GM21576 (cell line): ENCODE measurements around the gene ROR2.

Source experiments
- ATAC-seq: cut with Tn5 transposase; IDR thresholded peaks from one replicate; pipeline ENCODE4 v1.9.1; 2021; ENCODE audit warnings: mild to moderate bottlenecking, moderate library complexity; ENCODE audit not compliant: unreplicated experiment

The ROR2 gene

DNA sequence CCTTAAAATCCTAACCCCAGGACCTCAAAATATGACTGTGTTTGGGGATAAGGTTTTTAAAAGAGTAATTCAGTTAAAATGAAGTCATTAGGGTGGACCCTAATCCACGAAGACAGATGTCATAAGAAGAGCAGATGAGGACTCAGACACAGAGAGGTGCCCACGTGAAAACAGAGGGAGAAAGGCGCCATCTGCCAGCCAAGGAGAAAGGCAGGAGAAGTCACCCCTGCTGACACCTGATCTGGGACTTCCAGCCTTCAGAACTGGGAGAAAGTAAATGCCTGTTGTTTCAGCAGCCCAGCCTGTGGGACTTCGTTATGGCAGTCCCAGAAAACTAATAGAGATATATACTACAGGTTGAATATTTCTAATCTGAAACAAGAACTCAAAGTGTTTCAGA lies 67.4 kb downstream of the ROR2 start:
- no peak for ATAC-seq

DNA sequence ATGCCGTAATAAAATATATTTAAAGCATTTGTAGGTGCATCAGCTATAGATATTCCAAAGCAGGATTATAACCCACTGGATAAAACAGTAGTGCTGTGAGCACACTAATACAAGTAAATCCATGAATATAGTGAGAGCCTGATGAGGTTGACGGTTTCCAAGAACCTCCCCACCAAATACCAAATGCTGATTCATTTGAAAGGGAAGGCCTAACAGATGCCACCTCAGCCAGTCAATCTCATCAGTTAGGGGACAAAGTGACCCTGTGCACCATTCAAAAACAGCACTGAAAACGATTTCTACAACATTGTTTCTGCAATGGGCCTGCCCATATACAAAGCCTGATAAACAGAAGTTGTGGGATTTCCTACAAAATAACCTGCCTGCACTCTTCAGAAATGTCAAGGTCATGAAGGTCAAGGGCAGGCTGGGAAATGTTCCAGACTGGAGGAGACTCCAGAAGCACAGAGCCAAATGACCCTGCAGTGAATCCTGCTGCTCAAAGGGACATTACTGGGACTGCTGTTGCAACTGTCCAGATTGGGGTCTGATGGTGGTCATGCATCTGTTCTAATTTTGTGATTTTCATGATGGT lies 69.6 kb downstream of the ROR2 start:
- ATAC-seq, result no peak

DNA sequence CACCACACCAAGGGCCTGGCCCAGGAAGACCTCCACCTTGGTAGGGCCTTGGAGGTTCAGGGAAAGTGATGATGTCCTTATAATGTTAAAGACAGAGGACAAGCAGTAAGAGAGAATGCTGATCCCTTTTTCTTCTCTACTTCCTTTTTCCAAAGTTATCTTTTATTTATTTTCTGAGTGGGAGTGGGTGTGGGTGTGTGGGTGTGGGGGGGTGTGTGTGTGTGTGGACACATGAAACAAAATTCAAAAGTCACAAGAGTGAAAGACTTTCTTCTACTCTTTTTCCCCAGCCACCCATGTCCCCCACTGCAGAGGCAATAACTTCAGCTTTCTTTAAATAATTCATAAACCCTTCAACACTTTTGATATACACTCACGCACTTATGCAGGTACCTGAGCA lies 70.8 kb downstream of the ROR2 start:
- ATAC-seq, result no peak

DNA sequence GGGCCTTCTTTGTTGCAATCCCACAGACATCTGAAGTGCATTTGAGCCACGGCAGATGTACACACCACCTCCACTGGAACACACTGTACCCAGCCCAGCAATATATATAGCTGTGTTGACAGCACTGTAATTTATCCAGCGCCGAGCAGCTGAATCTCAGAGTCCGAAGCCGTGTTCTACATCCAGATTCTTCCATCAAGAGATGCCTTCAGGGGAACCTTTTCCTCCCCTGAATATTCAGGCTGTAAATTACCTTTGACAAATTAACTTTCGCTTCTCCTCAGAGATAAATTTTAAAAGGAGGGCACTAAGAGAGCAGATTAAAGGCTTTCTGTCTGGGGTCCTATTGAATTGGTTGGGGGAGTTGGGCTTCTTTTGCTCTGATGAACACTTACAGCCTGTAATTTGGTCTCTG lies 76.4 kb downstream of the ROR2 start:
- no peak for ATAC-seq

DNA sequence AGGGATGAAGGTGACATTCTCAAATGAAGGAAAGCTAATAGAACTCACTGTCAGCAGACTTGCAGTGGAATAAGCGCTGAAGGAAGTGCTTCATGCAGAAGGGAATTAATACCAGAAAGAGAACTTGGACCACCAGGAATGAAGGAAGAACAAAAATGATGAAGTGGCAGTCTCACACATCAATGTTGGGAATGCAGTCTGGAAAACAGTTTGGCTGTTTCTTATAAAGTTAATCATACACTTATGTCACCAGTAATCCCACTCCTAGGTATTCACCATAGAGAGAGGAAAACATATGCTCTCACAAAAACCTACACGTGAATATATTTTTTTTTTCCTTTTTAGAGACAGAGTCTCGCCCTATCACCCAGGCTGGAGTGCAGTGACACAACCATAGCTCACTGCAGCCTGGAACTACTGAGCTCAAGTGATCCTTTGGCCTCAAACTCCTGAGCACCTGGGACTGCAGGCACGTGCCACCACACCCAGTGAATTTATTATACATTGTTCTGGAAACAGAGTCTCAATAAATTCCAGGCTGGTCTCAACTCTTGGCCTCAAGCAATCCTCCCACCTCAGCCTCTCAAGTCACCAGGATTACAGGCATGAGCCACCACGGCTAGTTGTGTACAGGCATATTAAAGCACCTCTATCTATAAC lies 81.2 kb downstream of the ROR2 start:
- ATAC-seq, result no peak

DNA sequence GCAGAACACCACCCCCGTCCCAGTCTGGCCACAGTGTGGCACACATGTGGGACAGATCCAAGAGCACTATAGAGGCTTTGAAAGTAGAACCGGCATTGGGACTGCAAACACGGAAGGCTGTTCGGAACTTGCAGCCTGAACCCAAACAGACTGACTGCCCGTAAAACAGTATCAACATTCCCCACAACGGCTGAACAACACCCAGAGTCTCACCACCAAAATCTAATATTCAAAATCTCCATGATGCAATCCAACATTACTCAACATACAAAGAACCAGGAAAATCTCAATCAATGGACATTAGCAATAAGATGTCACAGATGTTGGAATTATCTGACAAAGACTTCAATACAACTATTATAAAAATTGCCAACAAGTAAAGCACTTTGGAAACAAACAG lies 82.3 kb downstream of the ROR2 start:
- ATAC-seq, result no peak

DNA sequence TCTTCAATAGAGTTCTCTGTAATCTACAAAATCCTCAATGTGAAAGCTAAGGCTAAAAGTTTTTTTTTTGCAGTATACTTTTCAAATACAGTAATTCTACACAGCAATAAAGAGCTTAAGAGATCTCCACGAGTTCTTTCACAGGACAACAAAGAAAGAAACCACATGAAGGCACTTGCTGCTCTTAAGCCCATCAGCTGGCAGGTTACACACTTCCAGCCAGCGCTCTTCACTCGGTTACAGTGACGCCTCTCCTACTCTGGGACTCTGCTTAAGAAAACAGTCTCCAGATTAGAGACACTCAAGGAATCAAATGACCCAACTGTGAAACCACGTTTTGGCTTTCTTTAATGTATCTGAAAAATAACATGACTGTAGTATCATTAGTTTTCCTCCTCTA lies 85.0 kb downstream of the ROR2 start:
- ATAC-seq, result no peak

DNA sequence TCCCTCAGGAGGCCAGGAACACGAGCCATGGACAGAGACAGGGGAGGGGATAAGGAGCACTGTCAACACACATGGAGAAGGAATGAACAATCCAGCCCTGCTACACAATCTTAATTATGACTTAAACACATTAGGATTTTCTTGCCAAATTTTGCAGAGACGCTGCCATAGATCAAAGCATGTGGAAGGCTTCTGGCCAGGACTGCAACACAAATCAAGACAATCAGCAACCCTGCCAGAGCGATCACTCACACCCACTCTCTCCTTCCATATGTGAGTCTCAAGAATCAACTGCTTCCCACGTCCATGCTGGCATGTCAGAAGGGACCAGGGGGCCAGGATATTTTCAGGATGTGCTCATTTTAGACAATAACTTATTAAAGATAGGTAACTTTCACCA lies 85.6 kb downstream of the ROR2 start:
- no peak for ATAC-seq

DNA sequence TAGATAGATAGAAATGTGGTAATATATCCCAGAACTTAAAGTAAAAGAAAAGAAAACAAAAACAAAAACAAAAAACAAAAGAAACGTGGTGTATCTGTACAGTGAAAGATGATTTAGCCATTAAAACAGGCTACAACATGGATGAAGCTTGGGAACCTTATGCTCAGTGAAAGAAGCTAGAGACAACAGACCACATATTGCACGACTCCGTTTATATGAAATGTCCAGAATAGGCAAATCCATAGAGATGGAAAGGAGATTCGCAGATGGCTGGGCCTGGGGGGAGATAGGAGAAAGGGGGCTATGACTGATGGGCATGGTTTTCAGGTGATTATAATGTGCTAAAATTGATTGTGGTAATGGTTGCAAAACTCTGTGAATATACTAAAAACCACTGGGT lies 86.6 kb downstream of the ROR2 start:
- no peak for ATAC-seq

DNA sequence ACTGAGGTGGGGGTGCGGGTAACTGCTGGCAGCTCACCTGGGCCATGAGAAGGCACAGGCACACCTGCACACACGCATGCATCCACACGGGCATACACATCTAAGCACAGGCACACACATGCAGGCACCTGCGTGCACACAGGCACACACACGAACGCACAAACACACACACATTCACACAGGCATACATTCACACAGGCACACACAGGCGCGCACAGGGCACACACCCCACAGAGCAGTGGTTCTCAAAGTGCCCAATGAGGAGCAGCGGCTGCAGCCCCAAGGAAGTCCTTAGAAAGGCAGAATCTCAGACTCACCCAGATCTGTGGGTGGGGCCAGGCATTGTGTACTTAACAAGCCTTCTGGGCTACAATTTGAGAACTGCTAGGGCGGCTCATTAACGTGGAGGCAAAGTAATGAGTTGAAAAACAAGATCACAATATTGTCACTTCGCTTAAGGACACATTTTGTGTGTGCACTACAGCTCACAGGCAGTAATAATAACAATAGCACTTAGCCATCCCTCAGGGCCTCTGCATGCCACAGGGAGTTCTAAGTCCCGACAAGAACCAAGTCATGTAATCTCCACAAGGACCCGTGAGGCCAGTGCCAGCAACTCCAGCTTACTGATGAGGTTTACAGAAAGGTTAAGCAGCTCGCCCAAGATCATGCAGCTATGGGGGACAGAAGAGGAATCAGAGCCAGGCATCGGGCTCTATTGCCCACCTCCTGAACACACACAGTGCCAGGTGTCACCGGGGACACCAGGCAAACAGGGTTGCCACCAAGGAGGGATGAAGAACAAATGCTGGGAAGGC lies 91.6 kb downstream of the ROR2 start:
- no peak for ATAC-seq

DNA sequence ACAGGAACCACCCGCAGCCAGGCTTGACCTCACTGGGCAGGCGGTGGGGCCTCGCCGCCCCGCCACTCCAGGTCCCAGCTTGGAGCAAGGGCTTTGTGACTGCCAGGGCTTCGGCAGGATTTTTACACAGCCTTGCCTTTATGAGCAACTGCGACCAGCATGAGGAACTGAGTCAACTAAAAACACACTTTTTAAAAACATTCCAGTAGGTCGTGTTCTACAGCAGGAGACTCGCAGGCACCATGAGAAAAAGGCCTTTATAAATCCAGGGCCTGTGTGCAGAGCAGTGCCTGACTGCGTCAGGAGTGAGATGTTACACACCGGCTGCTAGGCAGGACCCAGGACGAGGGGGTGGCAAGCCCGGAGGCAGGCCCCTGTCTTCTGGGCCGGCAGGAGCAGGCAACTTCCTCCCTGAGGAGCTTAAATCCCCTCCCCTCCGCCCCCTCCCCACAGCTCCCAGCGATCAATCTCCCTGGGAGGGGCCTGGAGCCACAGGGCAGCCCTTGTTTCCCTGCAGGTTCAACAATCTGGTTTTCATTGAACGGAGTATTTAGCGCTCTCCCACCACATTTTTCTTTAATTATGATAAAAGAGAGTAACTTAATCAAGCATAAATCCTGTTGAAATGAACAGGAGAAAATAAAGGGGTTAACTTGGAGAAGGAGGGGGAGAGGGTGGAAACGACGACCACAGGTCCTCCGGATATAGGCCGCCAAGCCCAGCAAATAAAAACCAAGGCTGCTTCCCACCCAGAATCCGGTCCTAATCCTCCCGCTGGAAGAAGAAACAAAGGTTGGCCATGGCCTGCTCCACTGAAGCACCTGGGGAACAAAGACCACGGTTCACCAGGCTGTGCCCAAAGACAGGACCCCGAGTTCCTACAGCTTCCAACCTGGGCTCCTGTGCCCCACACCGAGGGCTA lies 92.5 kb downstream of the ROR2 start:
- ATAC-seq, result no peak

DNA sequence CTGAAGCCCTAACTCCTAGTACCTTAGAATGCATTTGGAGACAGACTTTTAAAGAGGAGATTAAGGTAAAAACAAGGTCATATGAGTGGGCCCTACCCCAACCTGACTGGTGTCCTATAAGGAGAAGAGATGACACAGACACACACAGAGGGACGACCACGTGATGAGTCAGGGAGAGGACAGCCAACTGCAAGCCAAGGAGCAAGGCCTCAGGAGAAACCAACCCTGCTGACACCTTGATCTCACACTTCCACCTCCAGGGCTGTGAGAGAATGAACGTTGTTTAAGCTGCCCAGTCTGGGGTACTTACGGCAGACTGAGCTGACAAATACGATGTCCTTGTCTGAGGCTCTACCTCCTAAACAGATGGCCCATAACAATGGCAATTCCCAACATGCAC lies 93.6 kb downstream of the ROR2 start:
- no peak for ATAC-seq

DNA sequence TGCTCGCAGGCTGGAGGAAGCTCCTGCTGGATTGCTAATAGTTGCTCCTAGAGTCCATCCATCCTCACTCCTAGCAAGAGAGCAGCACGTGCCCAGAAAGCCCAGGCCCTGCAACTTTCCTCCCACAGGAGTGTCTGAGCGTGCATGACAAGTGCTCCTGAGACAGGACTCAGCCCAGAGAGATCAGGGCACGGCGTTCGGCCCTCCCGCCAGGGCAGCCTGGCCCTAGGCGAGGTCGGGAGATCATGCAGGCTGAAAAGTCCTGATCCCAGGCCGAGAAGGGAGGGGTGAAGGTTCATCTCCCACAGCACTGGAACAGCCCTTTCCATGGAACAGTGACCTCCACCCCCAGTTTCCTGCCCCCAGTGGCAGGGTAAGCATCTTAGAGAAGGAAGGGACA lies 94.8 kb downstream of the ROR2 start:
- ATAC-seq, result no peak

DNA sequence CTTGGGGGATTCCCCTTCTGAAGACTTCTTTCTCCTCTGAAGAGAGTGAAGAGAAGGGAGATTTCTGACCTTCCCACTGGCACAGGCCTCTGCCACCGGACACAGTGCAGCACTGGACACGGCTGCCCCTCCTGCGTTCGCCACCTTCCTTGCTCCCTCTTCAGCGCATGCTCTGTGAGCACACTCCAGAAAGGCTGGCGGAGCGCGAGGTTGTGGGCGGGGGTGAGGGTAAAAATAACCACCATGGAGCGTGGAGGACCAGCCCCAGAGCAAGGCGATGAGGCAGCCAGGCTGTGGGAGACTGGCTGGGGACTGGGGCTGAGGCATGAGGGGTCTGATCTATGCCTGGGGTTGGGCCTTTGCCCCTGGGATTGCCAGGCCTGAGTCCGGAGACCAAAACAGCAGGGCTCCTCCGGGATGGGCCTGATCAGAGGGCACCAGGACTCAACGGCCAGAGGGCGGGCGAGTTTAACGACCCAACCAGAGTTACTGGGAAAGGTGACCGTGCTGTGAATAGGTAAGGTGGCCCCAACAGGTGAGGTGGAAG lies 97.2 kb downstream of the ROR2 start:
- no peak for ATAC-seq

DNA sequence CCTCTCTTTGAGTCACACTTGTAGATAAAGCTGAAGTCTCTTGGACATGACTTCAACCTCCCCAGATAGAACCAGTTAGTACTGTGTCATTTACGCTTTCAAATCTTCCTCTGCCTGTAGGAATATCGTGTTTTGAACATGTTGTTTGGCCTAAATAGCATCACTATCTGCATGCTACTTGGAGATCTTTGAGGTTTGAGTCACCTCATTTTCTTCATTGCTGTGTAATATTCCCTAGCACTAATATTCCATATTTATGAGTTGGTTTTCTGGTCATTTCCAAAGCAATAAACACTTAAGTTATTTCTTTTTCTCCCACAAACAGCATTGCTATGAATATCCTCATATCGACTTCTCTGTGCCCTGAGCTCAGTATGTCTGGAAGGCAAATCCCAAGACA lies 100.3 kb downstream of the ROR2 start:
- no peak for ATAC-seq

DNA sequence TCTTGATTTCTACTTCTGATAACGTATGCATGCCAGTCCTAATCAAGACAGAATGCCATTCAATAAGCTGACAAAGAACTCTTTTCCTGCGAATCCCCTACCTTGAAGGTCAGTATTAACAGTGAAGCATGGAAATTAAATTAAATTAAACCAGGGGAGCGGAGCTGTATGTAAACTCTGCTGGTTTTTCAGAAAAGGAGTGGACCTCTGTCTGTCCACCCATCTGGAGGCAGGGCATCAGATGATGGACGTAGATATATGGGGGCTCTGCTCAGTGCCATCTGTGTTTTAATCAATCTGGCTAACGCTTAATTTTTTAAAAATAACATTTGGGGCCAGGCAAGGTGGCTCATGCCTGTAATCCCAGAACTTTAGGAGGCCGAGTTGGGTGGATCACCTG lies 101.9 kb downstream of the ROR2 start:
- ATAC-seq, result no peak

DNA sequence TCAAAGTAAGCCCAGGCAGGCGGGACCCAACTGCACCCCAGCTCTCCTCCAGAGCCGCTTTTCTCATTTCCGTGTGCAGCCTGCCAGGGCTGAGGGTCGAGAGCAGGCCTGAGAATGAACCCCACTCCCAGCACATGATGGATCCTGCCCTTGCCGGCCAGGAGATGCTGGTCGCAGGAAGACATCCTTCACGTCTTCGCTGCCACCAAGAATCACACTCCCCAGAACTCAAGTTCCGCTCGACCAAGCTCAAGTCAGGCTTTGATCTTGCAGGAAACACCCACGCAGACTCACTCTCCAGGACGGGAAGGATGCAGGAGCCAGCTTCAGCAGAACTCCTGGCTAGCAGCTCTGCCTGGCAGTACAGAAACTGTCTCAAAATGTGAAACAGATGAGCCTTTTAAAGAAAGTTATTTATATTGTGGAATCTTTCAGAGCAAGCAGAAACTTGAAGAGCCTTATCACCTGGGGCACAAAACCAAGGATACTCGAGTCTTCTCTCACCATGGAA lies 102.4 kb downstream of the ROR2 start:
- no peak for ATAC-seq

DNA sequence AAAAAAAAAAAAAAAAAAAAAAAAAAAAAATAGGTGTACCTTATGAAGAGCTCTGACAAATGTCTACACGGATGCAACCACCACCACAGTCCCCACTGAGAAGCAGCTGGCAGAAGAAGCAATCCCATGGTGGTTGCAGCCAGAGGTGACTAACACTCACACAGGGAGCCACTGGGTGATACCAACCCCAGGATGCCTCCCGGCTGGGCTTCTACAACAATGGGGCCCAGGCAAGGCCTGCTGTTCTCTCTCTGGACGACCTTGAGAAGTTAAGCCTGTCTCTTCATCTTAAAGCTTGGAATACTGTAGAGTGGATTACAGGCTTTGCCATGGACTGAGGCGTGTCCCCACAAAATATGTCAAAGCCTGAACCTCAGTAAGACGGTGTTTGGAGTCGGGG lies 104.1 kb downstream of the ROR2 start:
- no peak for ATAC-seq

DNA sequence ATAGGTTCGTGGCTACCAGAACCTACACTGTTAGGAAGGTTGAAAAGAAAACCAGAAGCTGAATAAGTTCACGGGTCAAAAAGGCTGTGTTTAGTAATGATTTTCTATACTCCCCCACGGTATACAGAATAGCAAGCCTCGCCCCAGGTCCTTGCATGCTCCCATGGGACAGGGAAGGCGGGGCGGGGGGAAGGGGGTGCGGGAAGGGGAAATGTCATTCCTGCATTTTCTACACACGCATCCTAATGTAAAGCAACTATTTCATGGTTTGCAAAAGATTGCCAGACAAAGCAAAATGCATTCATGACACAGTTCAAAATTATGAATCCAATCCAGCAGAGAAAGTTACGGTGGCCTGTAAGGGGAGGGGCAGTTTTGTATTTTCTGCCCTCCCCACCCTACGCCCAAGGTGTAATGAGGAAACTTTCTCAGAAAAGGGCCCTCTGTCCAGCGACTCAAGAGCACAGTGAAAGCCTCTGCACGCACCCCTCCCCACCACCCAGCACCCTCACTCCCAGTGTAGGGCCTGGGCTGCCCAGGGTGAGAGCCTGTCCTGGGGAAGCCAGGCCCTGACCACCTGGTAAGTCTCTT lies 105.2 kb downstream of the ROR2 start:
- ATAC-seq, result no peak

DNA sequence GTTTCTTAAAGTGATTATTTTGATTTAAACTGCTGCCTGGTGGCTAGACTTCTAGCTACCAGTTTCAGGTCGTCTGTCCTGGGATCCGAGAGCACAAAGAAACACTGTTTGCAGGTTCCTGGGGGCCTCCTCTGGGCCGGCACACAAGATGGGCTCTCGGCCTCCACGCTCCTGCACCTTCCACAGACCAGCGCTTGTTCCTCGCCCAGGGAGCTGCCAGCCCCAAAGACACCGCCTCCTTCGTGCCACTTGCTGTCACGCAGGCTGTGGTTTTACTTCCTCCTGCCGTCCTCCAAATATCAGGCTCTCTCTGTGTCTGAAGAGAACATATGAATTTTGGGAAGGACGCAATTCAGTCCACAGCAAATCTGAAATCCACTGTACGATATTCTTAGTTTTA lies 105.8 kb downstream of the ROR2 start:
- ATAC-seq, result no peak
